Gastrocnemius medialis (tissue), 4 donors: Measurements from ENCODE around the gene CYP2A6. TPM values are rescaled to one million over a fixed set of nuclear protein-coding genes. Genes with fewer than 3 reads are reported as not detected.

Experiments used
- ATAC-seq, 2 donors: fragments of 150-250 bp; one replicate each; pipeline ENCODE4 v1.9.1; 2016
- DNase-seq, 2 donors: peaks; one replicate each; pipeline ENCODE4 v3.0.0-alpha.2; 2019
- H3K27ac ChIP-seq, 4 donors: fragments of 200-600 bp; sonication (generic); 1 replicate in 1 of 4; 2 replicates in 3 of 4; pipeline ENCODE4 v1.5.1; 2016 to 2018; ENCODE audit warnings: mild to moderate bottlenecking in 2 of 4, moderate library complexity in 1 of 4
- H3K27me3 ChIP-seq, 3 donors: fragments of 200-600 bp; sonication (generic) in 2 of 3; 1 replicate in 1 of 3; 2 replicates in 2 of 3; pipeline versions ENCODE4 v1.5.1 to v1.6.0; 2016 to 2019; ENCODE audit warnings: mild to moderate bottlenecking in 1 of 3, moderate library complexity in 1 of 3
- H3K36me3 ChIP-seq, 2 donors: fragments of 200-600 bp; sonication (generic) in 1 of 2; one replicate each; pipeline ENCODE4 v1.5.1; 2017 to 2018
- H3K4me1 ChIP-seq, 2 donors: fragments of 200-600 bp; sonication (generic) in 1 of 2; one replicate each; pipeline ENCODE4 v1.5.1; 2016 to 2017; ENCODE audit warnings: mild to moderate bottlenecking in 2 of 2
- H3K4me3 ChIP-seq, 4 donors: fragments of 200-600 bp; sonication (generic) in 3 of 4; 1 replicate in 1 of 4; 2 replicates in 3 of 4; pipeline ENCODE4 v1.5.1; 2016 to 2019; ENCODE audit warnings: mild to moderate bottlenecking in 2 of 4
- H3K9me3 ChIP-seq, 3 donors: fragments of 200-600 bp; sonication (generic) in 2 of 3; 1 replicate in 1 of 3; 2 replicates in 2 of 3; pipeline ENCODE4 v1.5.1; 2016 to 2019
- POLR2A ChIP-seq, 2 donors: fragments of 450-650 bp; IDR thresholded peaks; one replicate each; pipeline ENCODE4 v1.6.1; 2017; ENCODE audit warnings: antibody characterized with exemption in 2 of 2, mild to moderate bottlenecking in 2 of 2, moderate library complexity in 2 of 2
- in situ Hi-C, 4 donors: fragments of 200-750 bp; cut with MboI; loops; one replicate each; pipeline versions ENCODE4 v1.15.0 to v1.8.0; 2017; ENCODE audit warnings: low sequenced_read_pairs in 4 of 4
- intact Hi-C: fragments of 100-400 bp; cut with DNase I; formaldehyde crosslinking; loops from one replicate; pipeline ENCODE4 v1.15.1; 2023; ENCODE audit warnings: low total_unique reads
- total RNA-seq, 4 donors: library from RNA; depleted of rRNA; stranded (reverse); fragments of >200 nt; gene quantifications; one replicate each; pipeline versions ENCODE4 v1.1.0 to v1.2.3, GENCODE V29; 2016
- TF ChIP-seq, protein P1 (sequence below), 5 experiments: fragments of 450-650 bp in 3 of 5; fragments of 200-600 bp in 2 of 5; sonication (generic) in 2 of 5; IDR thresholded peaks in 4 of 5; conservative IDR thresholded peaks in 1 of 5; 1 replicate in 4 of 5; 2 replicates in 1 of 5; pipeline ENCODE4 v1.5.1; 2016 to 2019; ENCODE audit warnings: antibody characterized with exemption in 5 of 5, mild to moderate bottlenecking in 3 of 5, moderate library complexity in 3 of 5

Gene CYP2A6
- total RNA-seq, 4 donors from 2014 or later, result 0.16 to 0.20 TPM; not detected in 2

DNA sequence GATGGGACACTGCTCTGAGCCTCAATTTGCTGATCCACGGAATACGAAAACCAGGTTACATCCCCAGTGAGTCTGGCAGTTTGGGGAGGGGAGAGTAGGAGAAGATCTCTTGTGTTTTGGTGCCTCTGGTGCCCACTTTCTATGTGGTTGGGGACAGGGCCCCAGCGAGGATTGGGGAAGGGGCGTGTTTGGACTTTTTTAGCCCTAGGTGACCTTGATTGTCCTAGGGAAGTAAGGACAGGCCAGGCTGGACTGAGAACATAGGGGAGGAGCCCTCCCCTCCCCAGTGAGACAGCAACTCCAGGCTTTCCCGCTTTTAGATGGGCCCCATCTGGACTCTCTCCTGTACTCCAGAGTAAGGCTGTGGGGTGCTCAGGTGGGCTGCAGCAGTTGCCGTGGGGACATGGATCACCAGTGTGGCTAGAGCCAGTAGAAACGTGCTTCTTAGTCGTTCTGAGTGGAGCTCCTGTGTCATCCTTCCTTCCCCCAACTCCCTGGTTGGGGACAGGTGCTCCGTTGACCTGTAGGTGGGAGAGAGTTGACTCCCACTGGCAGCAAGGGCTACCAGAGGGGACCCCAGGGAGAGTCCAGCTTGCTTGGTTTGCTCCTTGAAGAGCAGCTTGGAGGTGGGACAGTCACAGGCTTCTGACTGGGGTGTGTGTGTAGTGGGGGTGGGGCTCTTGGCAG, 46.9 kb downstream of the CYP2A6 start:
- Histone ChIP-seq H3K27ac (peak overlapping the region; percentile 94 to 96 (median 96)), H3K36me3 (peaks cover 0 to 27% of the 10 kb centered on the region in 2 donors), H3K27me3 (no peaks in the 10 kb centered on the region), H3K9me3 (no peaks in the 10 kb centered on the region), H3K4me1 (peaks cover 75 to 80% of the 10 kb centered on the region in 2 donors), H3K4me3 (peak overlapping the region; percentile 12 to 37 (median 21))
- ATAC-seq (no peak), DNase-seq (no peak)
- TF ChIP-seq, protein P1, sequence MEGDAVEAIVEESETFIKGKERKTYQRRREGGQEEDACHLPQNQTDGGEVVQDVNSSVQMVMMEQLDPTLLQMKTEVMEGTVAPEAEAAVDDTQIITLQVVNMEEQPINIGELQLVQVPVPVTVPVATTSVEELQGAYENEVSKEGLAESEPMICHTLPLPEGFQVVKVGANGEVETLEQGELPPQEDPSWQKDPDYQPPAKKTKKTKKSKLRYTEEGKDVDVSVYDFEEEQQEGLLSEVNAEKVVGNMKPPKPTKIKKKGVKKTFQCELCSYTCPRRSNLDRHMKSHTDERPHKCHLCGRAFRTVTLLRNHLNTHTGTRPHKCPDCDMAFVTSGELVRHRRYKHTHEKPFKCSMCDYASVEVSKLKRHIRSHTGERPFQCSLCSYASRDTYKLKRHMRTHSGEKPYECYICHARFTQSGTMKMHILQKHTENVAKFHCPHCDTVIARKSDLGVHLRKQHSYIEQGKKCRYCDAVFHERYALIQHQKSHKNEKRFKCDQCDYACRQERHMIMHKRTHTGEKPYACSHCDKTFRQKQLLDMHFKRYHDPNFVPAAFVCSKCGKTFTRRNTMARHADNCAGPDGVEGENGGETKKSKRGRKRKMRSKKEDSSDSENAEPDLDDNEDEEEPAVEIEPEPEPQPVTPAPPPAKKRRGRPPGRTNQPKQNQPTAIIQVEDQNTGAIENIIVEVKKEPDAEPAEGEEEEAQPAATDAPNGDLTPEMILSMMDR (IDR thresholded peaks at IDR 0.05 in 4 of 5, conservative IDR thresholded peaks at IDR 0.05 in 1 of 5), result no peak
- no peak for TF ChIP-seq POLR2A (IDR thresholded peaks at IDR 0.05)
- in situ Hi-C loops, result no loop called here
- intact Hi-C loops, result no loop called here

DNA sequence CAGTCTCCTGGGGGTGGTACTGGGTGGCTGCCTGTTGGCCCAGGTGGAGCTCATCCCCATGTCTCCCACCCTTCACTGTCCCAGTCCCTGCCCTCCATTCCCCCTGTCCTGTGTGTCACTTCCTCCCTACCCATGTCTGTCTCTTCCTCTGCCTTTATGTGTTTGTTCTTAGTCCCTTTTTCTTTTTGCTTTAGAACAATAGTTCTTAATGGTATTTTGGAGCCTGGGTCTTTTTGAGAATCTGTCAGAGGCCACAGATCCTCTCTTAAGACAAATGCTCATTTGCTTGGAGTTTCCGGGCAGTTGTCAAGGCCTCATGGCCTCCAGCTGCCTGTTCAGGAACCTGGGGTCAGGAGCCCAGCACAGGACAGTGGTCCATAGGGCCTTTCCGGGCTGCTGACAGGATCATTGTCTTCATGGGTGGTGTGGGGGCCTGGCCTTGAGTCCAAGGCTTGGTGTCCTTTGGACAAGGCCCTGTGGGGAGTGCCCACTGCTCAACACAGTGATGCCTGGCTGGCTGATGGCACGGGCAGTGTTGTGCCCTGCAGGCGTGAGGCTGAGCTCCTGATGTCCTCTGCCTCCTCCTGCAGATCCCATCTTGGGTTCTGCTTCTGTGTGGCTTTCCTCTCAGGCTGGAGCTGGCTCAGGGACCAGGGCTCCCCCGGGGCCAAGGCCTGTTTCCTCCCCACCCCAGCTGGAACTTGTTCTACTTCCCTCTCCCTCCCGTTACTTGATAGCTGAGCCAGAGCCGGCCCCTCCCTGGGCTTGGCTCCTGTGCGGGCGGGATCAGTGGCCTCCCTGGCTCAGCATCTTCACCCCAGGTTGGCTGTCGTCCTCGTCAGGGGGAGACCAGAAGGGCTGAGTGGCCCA, 47.7 kb downstream of the CYP2A6 start:
- DNase-seq (peak; percentile 49 to 80), ATAC-seq (peak in 1 of 2 donors; percentile 7)
- in situ Hi-C loops (no loop called here), intact Hi-C loops (no loop called here)
- H3K27ac ChIP-seq, result peak overlapping the region; percentile 94 to 96 (median 96)
- H3K27me3 ChIP-seq, result no peaks in the 10 kb centered on the region
- H3K4me1 ChIP-seq, result peaks cover 77 to 80% of the 10 kb centered on the region in 2 donors
- peaks cover 0 to 20% of the 10 kb centered on the region in 2 donors for H3K36me3 ChIP-seq
- no peak for TF ChIP-seq POLR2A (IDR thresholded peaks at IDR 0.05)
- TF ChIP-seq, protein P1 (IDR thresholded peaks at IDR 0.05 in 4 of 5, conservative IDR thresholded peaks at IDR 0.05 in 1 of 5), result no peak
- H3K9me3 ChIP-seq, result no peaks in the 10 kb centered on the region
- peak overlapping the region; percentile 7 to 37 (median 19) for H3K4me3 ChIP-seq

- H3K9me3 ChIP-seq, result no peaks in the 10 kb centered on the region
- H3K4me1 ChIP-seq, result peaks cover 68 to 75% of the 10 kb centered on the region in 2 donors
- H3K4me3 ChIP-seq, result peak overlapping the region; percentile 26 to 96 (median 90)
- DNase-seq (no peak), ATAC-seq (no peak)
- no peaks in the 10 kb centered on the region for H3K27me3 ChIP-seq
- TF ChIP-seq POLR2A (IDR thresholded peaks at IDR 0.05), result no peak
- TF ChIP-seq, protein P1 (IDR thresholded peaks at IDR 0.05 in 4 of 5, conservative IDR thresholded peaks at IDR 0.05 in 1 of 5), result no peak
- intact Hi-C loops (no loop called here), in situ Hi-C loops (no loop called here)
- peak overlapping the region; percentile 94 to 96 (median 96) for H3K27ac ChIP-seq
- peaks cover 0 to 12% of the 10 kb centered on the region in 2 donors for H3K36me3 ChIP-seq
These were observed 48.6 kb downstream of the CYP2A6 start for GRCh38 chr19:40801426-40802299.

DNA sequence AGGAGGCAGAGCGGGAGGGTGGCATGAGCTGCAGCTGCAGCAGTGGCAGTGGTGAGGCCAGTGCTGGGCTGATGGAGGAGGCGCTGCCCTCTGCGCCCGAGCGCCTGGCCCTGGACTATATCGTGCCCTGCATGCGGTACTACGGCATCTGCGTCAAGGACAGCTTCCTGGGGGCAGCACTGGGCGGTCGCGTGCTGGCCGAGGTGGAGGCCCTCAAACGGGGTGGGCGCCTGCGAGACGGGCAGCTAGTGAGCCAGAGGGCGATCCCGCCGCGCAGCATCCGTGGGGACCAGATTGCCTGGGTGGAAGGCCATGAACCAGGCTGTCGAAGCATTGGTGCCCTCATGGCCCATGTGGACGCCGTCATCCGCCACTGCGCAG, 49.3 kb downstream of the CYP2A6 start:
- no peak for TF ChIP-seq POLR2A (IDR thresholded peaks at IDR 0.05)
- TF ChIP-seq, protein P1 (IDR thresholded peaks at IDR 0.05 in 4 of 5, conservative IDR thresholded peaks at IDR 0.05 in 1 of 5), result no peak
- in situ Hi-C loops (no loop called here), intact Hi-C loops (no loop called here)
- Histone ChIP-seq H3K27me3 (no peaks in the 10 kb centered on the region), H3K27ac (peak overlapping the region; percentile 94 to 96 (median 96)), H3K9me3 (no peaks in the 10 kb centered on the region), H3K4me3 (peak overlapping the region; percentile 8 to 96 (median 90)), H3K4me1 (peaks cover 62 to 68% of the 10 kb centered on the region in 2 donors), H3K36me3 (peaks cover 0 to 12% of the 10 kb centered on the region in 2 donors)
- DNase-seq (no peak), ATAC-seq (no peak)
